Upper lobe of left lung (tissue), 4 donors: ENCODE measurements around the gene C10orf120.

Source experiments
- EP300 ChIP-seq, 4 donors: sonication (generic); formaldehyde crosslinking; IDR thresholded peaks; one replicate each; pipeline ENCODE4 v1.5.1; 2017; ENCODE audit warnings: antibody characterized with exemption in 4 of 4, control low read depth in 2 of 4
- TF ChIP-seq, protein P1 (sequence below), 6 experiments: fragments of 450-650 bp in 4 of 6; fragments of 200-600 bp in 2 of 6; sonication (generic) in 2 of 6; IDR thresholded peaks; one replicate each; pipeline ENCODE4 v1.5.1; 2016 to 2019; ENCODE audit warnings: antibody characterized with exemption in 6 of 6

DNA sequence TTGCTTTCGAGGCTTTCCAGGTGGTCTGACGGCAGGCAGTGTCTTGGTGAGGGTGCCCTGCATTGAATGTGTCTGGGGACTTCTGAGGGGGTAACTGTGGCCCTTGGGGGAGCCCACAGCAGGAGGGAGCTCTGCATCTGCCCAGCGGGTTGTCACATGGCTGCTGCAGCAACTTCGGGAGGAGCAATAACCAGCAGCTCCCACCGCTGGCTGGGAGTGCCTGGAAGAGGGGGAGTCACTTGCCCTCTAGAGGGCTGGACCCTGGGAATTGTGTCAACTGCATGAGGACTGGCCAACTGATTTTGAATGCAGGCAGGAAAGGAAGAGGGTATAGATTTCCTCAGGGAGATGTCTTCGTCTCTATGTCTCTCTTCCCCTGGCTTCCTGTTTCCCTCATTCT is 26.4 kb downstream of the C10orf120 start:
- TF ChIP-seq EP300 (IDR thresholded peaks at IDR 0.05) = no peak
- TF ChIP-seq, protein P1, sequence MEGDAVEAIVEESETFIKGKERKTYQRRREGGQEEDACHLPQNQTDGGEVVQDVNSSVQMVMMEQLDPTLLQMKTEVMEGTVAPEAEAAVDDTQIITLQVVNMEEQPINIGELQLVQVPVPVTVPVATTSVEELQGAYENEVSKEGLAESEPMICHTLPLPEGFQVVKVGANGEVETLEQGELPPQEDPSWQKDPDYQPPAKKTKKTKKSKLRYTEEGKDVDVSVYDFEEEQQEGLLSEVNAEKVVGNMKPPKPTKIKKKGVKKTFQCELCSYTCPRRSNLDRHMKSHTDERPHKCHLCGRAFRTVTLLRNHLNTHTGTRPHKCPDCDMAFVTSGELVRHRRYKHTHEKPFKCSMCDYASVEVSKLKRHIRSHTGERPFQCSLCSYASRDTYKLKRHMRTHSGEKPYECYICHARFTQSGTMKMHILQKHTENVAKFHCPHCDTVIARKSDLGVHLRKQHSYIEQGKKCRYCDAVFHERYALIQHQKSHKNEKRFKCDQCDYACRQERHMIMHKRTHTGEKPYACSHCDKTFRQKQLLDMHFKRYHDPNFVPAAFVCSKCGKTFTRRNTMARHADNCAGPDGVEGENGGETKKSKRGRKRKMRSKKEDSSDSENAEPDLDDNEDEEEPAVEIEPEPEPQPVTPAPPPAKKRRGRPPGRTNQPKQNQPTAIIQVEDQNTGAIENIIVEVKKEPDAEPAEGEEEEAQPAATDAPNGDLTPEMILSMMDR (IDR thresholded peaks at IDR 0.05) = no peak
